ENCODE data around the gene PDZRN4. TPM values are rescaled to one million over a fixed set of nuclear protein-coding genes. Genes with fewer than 3 reads are reported as not detected.

Gene PDZRN4
- total and polyA plus RNA-seq, 2 experiments from 2014 or later, result 0.90 TPM; not detected in 1

DNA sequence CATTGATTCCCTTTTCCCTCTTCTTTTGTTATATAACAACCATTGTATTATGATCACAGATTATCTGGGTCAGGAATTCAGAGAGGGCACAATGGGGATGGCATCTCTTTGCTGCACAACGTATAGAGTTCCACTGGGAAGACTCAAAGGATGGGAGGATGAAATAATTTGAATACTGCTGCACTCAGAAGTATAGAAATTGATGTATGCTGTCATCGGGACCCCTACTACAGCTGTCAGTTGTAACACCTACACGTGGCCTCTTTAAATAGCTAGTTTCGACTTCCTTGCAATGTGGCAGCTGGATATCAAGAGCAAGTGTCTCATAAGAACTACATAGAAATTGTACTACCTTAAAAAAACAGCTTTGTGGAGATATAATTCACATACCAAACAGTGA lies 408.1 kb downstream of the PDZRN4 start (continued):
- no peak for TF ChIP-seq CTCF (conservative IDR thresholded peaks at IDR 0.05; ENCODE audit: low read depth in 2 of 2)
- TF ChIP-seq CREB1 (CRISPR knock-in tag; IDR thresholded peaks at IDR 0.05; ENCODE audit: low read depth), result no peak
- no peak for TF ChIP-seq JUNB (IDR thresholded peaks at IDR 0.05; ENCODE audit: unreplicated experiment)
- no peak for TF ChIP-seq STAT1 (IDR thresholded peaks at IDR 0.05; ENCODE audit: unreplicated experiment)
- no peak for TF ChIP-seq EZH2phosphoT487 (IDR thresholded peaks at IDR 0.05; ENCODE audit: unreplicated experiment)

DNA sequence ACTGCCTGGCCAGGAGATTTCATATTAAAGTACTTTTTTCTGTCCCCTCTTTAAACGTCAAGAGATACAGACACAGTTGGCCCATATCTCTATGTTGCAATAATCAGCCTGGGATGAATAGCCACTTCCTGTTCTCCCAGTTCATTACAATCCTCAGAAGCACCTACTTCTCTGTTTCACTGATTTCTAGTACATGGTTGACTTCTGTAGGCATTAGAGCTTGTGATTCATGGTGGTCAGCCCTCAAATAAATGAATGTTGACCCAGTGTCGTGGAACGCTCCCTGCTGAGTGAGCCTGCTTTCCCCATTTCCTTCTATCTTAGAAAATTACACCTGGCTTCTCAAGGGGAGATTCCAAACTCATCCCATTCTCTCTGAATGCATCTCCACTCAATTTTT lies 416.7 kb downstream of the PDZRN4 start:
- no peak for ATAC-seq
- H2AFZ ChIP-seq, result no peak overlapping the region
- no peaks in the 10 kb centered on the region for H3K36me3 ChIP-seq (ENCODE audit: insufficient read depth)
- no peak overlapping the region for H3K4me3 ChIP-seq
- peaks cover 18% of the 10 kb centered on the region; the same call in 2 of the 3 replicates for H3K9me3 Mint-ChIP-seq
- H4K20me1 ChIP-seq (replicated peaks; ENCODE audit: insufficient read depth), result no peaks in the 10 kb centered on the region
- no peak for DNase-seq (ENCODE audit: low spot score)
- peaks cover 12% of the 10 kb centered on the region; the same call in 2 of the 3 replicates for H3K36me3 Mint-ChIP-seq (ENCODE audit: low read depth)
- H3K27ac ChIP-seq (ENCODE audit: low read depth), result no peak overlapping the region
- no peaks in the 10 kb centered on the region for H3K79me2 ChIP-seq (replicated peaks; ENCODE audit: insufficient read depth)
- peaks cover 33% of the 10 kb centered on the region for H3K4me1 ChIP-seq (ENCODE audit: insufficient read depth)
- H3K27me3 Mint-ChIP-seq (ENCODE audit: insufficient read depth, low read depth, poor library complexity), result no peaks in the 10 kb centered on the region
- H3F3A ChIP-seq (replicated peaks; ENCODE audit: low read depth), result no peaks in the 10 kb centered on the region
- no peak overlapping the region for H3K27ac Mint-ChIP-seq
- no peak overlapping the region for H3K4me2 ChIP-seq
- peaks cover 6% of the 10 kb centered on the region; the same call in 2 of the 3 replicates for H3K4me1 Mint-ChIP-seq
- H3K27me3 ChIP-seq (ENCODE audit: insufficient read depth), result no peaks in the 10 kb centered on the region
- H3K9me2 ChIP-seq (ENCODE audit: insufficient read depth), result no peaks in the 10 kb centered on the region
- H3K4me3 Mint-ChIP-seq, result no peak overlapping the region
- TF ChIP-seq ZNF462 (CRISPR knock-in tag; IDR thresholded peaks at IDR 0.05), result no peak
- no peak for TF ChIP-seq POLR2AphosphoS5 (IDR thresholded peaks at IDR 0.05; ENCODE audit: low read depth)
- TF ChIP-seq, protein P1, sequence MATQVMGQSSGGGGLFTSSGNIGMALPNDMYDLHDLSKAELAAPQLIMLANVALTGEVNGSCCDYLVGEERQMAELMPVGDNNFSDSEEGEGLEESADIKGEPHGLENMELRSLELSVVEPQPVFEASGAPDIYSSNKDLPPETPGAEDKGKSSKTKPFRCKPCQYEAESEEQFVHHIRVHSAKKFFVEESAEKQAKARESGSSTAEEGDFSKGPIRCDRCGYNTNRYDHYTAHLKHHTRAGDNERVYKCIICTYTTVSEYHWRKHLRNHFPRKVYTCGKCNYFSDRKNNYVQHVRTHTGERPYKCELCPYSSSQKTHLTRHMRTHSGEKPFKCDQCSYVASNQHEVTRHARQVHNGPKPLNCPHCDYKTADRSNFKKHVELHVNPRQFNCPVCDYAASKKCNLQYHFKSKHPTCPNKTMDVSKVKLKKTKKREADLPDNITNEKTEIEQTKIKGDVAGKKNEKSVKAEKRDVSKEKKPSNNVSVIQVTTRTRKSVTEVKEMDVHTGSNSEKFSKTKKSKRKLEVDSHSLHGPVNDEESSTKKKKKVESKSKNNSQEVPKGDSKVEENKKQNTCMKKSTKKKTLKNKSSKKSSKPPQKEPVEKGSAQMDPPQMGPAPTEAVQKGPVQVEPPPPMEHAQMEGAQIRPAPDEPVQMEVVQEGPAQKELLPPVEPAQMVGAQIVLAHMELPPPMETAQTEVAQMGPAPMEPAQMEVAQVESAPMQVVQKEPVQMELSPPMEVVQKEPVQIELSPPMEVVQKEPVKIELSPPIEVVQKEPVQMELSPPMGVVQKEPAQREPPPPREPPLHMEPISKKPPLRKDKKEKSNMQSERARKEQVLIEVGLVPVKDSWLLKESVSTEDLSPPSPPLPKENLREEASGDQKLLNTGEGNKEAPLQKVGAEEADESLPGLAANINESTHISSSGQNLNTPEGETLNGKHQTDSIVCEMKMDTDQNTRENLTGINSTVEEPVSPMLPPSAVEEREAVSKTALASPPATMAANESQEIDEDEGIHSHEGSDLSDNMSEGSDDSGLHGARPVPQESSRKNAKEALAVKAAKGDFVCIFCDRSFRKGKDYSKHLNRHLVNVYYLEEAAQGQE (IDR thresholded peaks at IDR 0.05; ENCODE audit: unreplicated experiment), result no peak
- TF ChIP-seq EZH2phosphoT487 (IDR thresholded peaks at IDR 0.05; ENCODE audit: unreplicated experiment), result no peak
- no peak for TF ChIP-seq NANOG (IDR thresholded peaks at IDR 0.05; ENCODE audit: borderline replicate concordance)
- TF ChIP-seq JUNB (IDR thresholded peaks at IDR 0.05; ENCODE audit: unreplicated experiment), result no peak
- no peak for TF ChIP-seq STAT1 (IDR thresholded peaks at IDR 0.05; ENCODE audit: unreplicated experiment)
- no peak for TF ChIP-seq CREB1 (CRISPR knock-in tag; IDR thresholded peaks at IDR 0.05; ENCODE audit: low read depth)
- TF ChIP-seq ETS1 (IDR thresholded peaks at IDR 0.05), result no peak
- TF ChIP-seq ZNF331 (CRISPR knock-in tag; IDR thresholded peaks at IDR 0.05; ENCODE audit: low read depth), result no peak
- no peak for TF ChIP-seq ZNF114 (CRISPR knock-in tag; IDR thresholded peaks at IDR 0.05)
- TF ChIP-seq EZH2 (IDR thresholded peaks at IDR 0.05; ENCODE audit: low read depth, unreplicated experiment), result no peak
